Kidney (tissue), 14 donors: ENCODE measurements around the gene GINS1. TPM values are rescaled to one million over a fixed set of nuclear protein-coding genes. Genes with fewer than 3 reads are reported as not detected.

Experiments used
- DNase-seq, 5 donors: peaks; one replicate each; pipeline ENCODE4 v3.0.0-alpha.2; 2013 to 2020
- FAIRE-seq: peaks from 2 replicates; lab custom pipeline; 2012; peaks lifted over from hg19 to GRCh38; lab: Jason Lieb, UNC
- H3K27ac ChIP-seq, 2 donors: one replicate each; pipeline ENCODE4 v1.7.0; 2013; ENCODE audit warnings: low read depth in 2 of 2, low read length in 2 of 2, inconsistent platforms in 1 of 2
- H3K27me3 ChIP-seq: one replicate; pipeline ENCODE4 v1.7.1; 2013; ENCODE audit warnings: low read length, inconsistent platforms; ENCODE audit not compliant: control insufficient read depth, insufficient read depth
- H3K36me3 ChIP-seq, 3 donors: one replicate each; pipeline versions ENCODE4 v1.7.0 to v1.7.1; 2013; ENCODE audit warnings: low read length in 3 of 3, control low read depth in 1 of 3, inconsistent platforms in 1 of 3; ENCODE audit not compliant: insufficient read depth in 3 of 3, control insufficient read depth in 2 of 3
- H3K4me1 ChIP-seq, 3 donors: one replicate each; pipeline versions ENCODE4 v1.7.0 to v1.7.1; 2013; ENCODE audit warnings: low read length in 3 of 3, inconsistent platforms in 1 of 3, low read depth in 1 of 3; ENCODE audit not compliant: control insufficient read depth in 2 of 3, insufficient read depth in 2 of 3
- H3K4me3 ChIP-seq, 3 donors: one replicate each; pipeline versions ENCODE4 v1.7.0 to v1.8.1; 2013; ENCODE audit warnings: low read length in 3 of 3, control low read depth in 1 of 3, inconsistent platforms in 1 of 3
- H3K9ac ChIP-seq, 3 donors: one replicate each; pipeline versions ENCODE4 v1.7.0 to v1.7.1; 2013; ENCODE audit warnings: low read length in 3 of 3, control low read depth in 1 of 3, inconsistent platforms in 1 of 3
- H3K9me3 ChIP-seq, 3 donors: one replicate each; pipeline versions ENCODE4 v1.7.0 to v1.7.1; 2013; ENCODE audit warnings: low read length in 3 of 3, control low read depth in 1 of 3, inconsistent platforms in 1 of 3; ENCODE audit not compliant: control insufficient read depth in 2 of 3, insufficient read depth in 1 of 3
- intact Hi-C: fragments of 100-400 bp; cut with DNase I; formaldehyde crosslinking; loops from one replicate; pipeline ENCODE4 v1.11.1; 2022
- polyA plus RNA-seq: library from polyadenylated mRNA; stranded (reverse); fragments of 350-450 nt; fragmentation: Illumina TruSeq; extraction: RNeasy Lipid Tissue Mini Kit (QIAGEN cat#74804); gene quantifications from one replicate; pipeline ENCODE4 v1.2.3, GENCODE V29; 2014; ENCODE audit warnings: low read depth, low replicate concordance; ENCODE audit not compliant: insufficient read depth
- total RNA-seq: library from RNA; stranded (reverse); fragmentation: NEBNext Ultra II Directional; extraction: Animal tissue kit (Norgen Biotek cat#: 25700); gene quantifications from one replicate; pipeline ENCODE4 v1.2.1, GENCODE V29; 2021
- TF ChIP-seq, protein P1 (sequence below): IDR thresholded peaks from 3 replicates; pipeline ENCODE4 v1.5.1; 2012; ENCODE audit warnings: mild to moderate bottlenecking, moderate library complexity, borderline replicate concordance; ENCODE audit not compliant: insufficient read depth; ENCODE audit errors: extremely low read depth
- donor health status: control.
- donor health status: control.
- donor health status: control.
- donor health status: control.
- donor health status: control.
- donor health status: DM: yes; HTN: yes; CAD: no.
- donor health status: Normal renal cell carcinoma (clear cell type).

Gene GINS1
- total and polyA plus RNA-seq, 2 donors from 2014 or later: 1.1 to 2.4 TPM

DNA sequence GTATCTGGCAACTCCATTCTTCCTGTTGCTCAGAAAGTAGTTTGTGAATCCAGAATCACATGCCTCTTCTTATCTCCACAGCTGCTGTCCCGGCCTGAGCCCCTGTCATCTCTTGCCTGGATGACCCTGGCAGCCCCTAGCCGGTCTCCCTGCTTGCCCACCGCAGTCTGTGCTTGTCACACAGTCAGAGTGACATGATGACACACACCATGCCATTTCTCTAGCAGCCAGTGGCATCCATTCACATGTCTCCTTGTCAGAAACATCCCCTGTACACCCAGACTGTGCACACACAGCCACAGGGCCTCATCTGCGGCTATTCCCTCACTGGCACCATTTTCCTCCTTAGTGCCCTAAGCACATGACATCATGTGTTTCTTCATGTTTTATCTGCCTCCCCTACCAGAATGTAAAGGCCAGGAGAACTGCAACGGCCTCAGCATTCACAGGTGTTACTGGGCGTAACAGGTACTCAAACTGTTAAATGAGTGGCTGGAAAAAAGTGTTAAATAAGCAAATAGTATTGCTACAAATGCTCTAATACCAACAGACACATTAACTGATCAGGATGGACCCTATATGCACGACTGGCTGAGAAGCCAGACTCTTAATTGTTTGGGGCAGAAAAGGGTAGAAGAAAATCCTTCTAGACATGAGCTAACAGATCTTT is 26.4 kb upstream of the GINS1 start:
- H3K4me3 ChIP-seq: no peak overlapping the region

GRCh38 chr20:25382704-25383370 is 24.6 kb upstream of the GINS1 start:
- TF ChIP-seq, protein P1, sequence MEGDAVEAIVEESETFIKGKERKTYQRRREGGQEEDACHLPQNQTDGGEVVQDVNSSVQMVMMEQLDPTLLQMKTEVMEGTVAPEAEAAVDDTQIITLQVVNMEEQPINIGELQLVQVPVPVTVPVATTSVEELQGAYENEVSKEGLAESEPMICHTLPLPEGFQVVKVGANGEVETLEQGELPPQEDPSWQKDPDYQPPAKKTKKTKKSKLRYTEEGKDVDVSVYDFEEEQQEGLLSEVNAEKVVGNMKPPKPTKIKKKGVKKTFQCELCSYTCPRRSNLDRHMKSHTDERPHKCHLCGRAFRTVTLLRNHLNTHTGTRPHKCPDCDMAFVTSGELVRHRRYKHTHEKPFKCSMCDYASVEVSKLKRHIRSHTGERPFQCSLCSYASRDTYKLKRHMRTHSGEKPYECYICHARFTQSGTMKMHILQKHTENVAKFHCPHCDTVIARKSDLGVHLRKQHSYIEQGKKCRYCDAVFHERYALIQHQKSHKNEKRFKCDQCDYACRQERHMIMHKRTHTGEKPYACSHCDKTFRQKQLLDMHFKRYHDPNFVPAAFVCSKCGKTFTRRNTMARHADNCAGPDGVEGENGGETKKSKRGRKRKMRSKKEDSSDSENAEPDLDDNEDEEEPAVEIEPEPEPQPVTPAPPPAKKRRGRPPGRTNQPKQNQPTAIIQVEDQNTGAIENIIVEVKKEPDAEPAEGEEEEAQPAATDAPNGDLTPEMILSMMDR: no peak
- intact Hi-C loops: no loop called here
- Histone ChIP-seq H3K4me3 (no peak overlapping the region), H3K4me1 (no peaks in the 10 kb centered on the region), H3K27ac (no peak overlapping the region), H3K36me3 (peaks cover 0 to 6% (median 0%) of the 10 kb centered on the region in 3 donors), H3K9ac (no peak overlapping the region), H3K27me3 (no peaks in the 10 kb centered on the region), H3K9me3 (no peaks in the 10 kb centered on the region)
- DNase-seq: no peak
- FAIRE-seq: no peak

More for the DNA sequence above, 26.4 kb upstream of the GINS1 start:
- Histone ChIP-seq H3K27ac (no peak overlapping the region), H3K9ac (no peak overlapping the region), H3K36me3 (peaks cover 0 to 6% (median 0%) of the 10 kb centered on the region in 3 donors), H3K27me3 (no peaks in the 10 kb centered on the region), H3K9me3 (no peaks in the 10 kb centered on the region), H3K4me1 (no peaks in the 10 kb centered on the region)
- FAIRE-seq (no peak), DNase-seq (no peak)
- TF ChIP-seq, protein P1: no peak
- intact Hi-C loops: no loop called here

- TF ChIP-seq, protein P1: no peak
- FAIRE-seq (no peak), DNase-seq (peak in 2 of 5 donors; percentile 37 to 61)
- peak overlapping the region; percentile 56 to 82 (median 78) for H3K4me3 ChIP-seq
- H3K4me1 ChIP-seq: peaks cover 0 to 5% (median 1%) of the 10 kb centered on the region in 3 donors
- H3K27ac ChIP-seq: no peak overlapping the region
- no peaks in the 10 kb centered on the region for H3K9me3 ChIP-seq
- no peaks in the 10 kb centered on the region for H3K27me3 ChIP-seq
- intact Hi-C loops: no loop called here
- peak overlapping the region; percentile 33 to 74 (median 38) for H3K9ac ChIP-seq
- no peaks in the 10 kb centered on the region for H3K36me3 ChIP-seq
Measured at GRCh38 chr20:25389401-25389857, 18.0 kb upstream of the GINS1 start.
